MM.1S (cell line): ENCODE results near the gene MTNR1A.

Experiments
- EZH2 ChIP-seq: fragments of 300-600 bp; sonication (generic); optimal IDR thresholded peaks from 2 replicates; pipeline ENCODE3; 2017; ENCODE audit warnings: low read depth, mild to moderate bottlenecking, antibody characterized with exemption, low read length, mixed read lengths
- TF ChIP-seq, protein P1 (sequence below): fragments of 300-600 bp; sonication (generic); IDR thresholded peaks from 2 replicates; pipeline ENCODE4 v1.5.1; 2016; ENCODE audit warnings: antibody characterized with exemption, low read length, mixed read lengths

DNA sequence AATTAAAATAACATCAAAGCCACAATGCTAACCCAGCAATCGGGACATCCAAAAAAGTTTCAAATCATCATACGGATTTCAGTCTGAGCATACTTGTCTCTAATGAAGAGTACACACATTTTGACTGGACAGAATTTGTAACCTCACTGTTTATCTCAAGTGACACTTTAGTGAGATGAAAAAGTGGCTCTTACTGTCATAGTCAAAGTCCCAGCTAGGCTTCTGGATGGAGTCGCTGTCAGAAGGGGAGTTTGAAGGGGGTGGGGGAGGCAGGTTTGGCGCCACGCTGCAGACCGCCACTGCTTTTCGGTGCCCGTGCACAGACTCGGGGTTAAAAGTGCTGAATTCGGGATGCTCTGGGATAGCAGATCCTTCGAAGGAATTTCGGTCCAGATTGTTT is 41.0 kb upstream of the MTNR1A start:
- TF ChIP-seq, protein P1, sequence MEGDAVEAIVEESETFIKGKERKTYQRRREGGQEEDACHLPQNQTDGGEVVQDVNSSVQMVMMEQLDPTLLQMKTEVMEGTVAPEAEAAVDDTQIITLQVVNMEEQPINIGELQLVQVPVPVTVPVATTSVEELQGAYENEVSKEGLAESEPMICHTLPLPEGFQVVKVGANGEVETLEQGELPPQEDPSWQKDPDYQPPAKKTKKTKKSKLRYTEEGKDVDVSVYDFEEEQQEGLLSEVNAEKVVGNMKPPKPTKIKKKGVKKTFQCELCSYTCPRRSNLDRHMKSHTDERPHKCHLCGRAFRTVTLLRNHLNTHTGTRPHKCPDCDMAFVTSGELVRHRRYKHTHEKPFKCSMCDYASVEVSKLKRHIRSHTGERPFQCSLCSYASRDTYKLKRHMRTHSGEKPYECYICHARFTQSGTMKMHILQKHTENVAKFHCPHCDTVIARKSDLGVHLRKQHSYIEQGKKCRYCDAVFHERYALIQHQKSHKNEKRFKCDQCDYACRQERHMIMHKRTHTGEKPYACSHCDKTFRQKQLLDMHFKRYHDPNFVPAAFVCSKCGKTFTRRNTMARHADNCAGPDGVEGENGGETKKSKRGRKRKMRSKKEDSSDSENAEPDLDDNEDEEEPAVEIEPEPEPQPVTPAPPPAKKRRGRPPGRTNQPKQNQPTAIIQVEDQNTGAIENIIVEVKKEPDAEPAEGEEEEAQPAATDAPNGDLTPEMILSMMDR, result no peak
- TF ChIP-seq EZH2, result no peak
